ENCODE data around the gene C1orf21.
A peak's percentile ranks its signal among the peaks of the same experiment; 100 is the strongest.

The C1orf21 gene

DNA sequence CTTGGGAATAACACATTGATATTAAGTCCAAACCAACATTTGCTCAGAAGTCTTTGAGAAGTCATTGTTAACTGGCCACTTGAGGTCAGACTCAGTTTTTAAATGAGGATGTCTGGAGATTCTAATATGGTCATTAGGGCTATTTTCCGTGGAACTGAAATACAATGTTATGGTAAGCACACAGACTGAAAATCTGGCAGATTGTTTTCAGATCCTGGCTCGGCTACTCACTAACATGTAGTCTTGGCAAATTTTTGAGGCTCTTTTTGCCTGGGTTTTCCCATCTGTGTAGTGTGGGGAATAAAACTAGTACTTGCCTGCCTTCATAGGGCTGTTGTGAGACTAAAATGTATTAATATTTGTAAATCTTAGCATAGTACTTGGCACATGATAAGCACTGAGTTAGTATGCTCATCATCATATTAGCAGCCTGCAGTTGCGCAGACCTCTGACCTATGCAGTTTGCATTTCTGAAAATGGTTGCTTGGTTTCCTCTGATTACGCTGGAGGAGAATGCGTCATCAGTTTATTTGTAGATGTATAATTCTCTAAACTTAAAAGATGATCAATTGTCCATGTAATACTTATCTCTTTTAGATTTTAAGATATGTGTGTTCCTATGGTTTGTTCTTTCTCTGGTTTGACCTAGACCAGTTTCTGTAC lies 100.8 kb downstream of the C1orf21 start:
- no peak for DNase-seq

GRCh38 chr1:184489908-184490307 lies 103.1 kb downstream of the C1orf21 start:
- DNase-seq, result no peak

DNA sequence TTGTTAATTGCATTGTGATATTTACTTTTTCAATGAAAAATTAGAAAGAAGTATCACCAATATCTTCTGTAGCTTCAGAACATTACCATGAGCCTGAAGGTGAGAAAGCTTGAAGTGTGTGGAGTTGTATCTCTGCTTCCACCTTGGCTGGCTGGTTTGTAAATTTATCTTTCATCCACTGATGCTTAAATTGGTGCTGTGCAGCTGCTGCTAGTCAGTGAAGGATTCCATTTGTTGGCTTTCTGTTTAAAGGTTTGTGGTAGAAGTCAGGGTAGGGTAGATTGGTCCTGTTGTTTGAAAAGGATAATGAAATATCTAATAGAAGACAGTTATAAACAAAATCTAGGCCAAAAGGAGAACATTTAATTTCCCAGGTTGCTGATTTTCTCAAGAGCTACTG lies 105.7 kb downstream of the C1orf21 start:
- DNase-seq, result no peak

DNA sequence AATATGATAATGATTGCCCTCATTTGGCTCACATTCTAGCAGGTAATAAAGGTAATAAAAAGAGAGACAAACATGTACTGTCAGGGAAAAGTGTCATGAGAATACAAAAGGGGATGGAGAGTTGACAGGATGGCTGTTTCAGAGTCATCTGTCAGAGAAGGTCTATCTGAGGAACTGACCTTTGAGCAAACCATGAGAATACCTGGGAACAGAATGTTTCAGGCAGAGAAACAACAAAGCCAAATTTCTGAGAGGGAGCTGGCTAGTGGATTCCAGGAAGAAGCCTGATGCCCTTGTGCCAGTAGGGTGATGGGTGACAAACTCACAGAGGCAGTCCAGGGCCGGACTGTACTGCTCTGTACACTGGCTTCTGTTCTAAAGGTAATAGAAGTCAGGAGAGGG lies 107.2 kb downstream of the C1orf21 start:
- no peak for DNase-seq

DNA sequence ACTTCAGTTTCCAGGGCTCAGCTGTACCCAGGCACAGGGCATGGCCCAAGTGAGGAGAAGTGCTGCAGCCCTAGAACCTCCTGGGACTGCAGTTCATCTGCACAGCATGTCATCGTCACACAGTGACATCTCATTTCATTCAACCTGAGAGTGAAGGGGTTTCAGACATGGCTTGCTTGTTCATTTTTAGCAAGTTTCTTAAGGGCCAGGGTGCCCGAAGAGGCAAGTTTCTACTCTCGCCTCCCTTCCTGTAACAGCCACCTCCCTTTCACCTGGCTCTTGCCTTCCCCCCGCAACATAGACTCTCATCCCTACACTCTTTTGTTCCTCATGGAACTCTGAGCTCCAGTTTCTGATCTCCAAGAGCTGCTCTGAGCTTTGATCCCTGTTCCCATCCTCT lies 108.1 kb downstream of the C1orf21 start:
- DNase-seq, result no peak

DNA sequence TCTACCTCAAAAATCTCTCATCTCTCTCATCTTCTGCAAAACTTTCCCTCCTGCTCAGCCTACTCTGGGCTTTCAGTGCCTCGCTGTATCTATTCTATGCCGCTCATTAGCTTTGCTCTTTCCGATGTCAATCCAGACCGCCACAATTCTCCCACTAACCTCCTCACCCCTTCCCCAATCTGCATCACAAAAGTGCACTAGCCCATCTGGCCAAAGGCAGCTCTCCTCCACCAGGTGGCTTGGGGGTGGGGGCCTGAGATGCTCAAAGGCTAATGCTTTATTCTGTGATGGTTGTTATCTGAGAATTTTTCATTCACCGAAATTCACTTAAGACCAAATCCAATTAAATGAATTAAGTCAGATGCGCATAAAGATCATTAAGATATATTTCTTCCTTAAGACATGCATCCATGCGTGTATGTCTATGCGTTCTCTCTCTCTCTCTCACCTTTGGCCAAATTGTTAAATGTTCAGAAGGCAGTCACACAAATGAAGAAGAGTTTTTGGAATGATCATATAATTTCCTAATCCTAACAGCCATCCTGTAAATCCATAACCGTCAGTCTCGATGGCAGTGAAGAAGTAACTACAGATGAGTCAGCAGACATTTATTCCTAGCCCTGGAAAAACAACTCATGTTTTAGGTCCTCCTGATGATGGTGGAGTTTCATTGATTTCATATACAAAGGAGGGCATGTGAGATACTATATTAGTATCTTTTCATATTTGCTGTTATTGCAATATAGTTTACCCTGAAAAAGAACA lies 111.3 kb downstream of the C1orf21 start:
- no peak for DNase-seq

DNA sequence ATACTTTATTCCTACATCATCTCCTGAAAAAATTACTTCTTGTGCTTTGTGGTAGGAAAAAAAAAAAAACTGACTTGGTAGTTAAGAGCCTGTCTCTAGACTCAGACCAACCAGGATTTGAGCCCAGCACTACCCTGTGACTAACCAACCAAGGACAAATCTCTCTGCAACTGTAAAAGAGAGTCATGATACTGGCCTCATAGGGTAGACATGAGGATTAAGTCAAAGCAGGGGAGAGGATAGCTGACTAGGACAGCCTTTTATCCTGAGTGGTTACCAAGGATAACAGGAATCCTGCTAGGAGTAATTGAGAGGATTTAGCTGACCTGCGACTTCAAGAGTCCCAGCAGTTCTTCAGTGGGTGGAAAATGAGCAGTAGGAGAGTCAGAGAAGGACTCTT lies 112.8 kb downstream of the C1orf21 start:
- DNase-seq, result no peak

- DNase-seq, result no peak
Measured at GRCh38 chr1:184502161-184502560, 115.3 kb downstream of the C1orf21 start.

- no peak for DNase-seq
Measured at GRCh38 chr1:184503221-184503749, 116.5 kb downstream of the C1orf21 start.

DNA sequence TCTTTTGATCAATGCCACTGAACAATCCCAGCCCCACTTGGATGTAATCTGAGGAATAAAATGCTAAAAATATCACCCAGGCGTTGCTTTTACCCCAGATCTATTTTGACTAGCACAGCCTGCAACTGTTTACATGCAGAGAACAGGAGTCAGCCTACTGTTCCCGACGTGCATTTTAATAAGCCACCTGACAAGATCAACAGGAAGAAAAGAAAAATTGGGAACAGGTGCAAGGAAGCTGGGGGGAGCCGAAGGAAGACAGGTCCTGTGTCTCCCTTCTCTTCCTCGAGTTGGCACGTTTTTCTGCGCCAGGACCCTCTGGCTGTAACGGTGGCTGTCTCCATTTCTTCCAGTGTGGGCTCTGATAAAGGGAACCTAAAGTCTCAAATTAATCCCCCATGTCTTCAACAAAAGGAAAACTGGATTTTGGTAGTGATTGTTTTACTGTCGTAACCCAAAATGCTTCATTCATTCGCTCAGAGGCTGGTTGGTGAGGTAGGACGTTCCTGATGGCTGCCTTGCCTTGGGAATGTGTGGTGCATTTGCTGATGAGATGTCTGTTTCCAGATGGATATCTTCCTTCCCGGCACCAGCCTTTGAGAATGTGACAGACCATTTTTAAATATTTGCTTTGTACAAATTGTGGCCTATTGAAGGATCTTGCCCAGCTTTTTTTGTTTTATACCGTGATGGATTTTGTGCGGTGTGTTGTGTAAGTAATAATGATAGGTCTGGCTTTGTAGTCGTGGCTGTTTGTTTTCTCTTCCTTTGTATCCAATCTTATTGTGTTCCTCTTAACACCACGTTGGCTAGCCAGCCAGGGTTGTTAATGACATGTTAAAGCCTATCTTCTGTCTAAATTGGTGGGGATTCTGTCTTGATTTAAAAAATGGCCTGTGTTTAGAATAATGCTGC lies 117.5 kb downstream of the C1orf21 start:
- peak; percentile 52 for DNase-seq

DNA sequence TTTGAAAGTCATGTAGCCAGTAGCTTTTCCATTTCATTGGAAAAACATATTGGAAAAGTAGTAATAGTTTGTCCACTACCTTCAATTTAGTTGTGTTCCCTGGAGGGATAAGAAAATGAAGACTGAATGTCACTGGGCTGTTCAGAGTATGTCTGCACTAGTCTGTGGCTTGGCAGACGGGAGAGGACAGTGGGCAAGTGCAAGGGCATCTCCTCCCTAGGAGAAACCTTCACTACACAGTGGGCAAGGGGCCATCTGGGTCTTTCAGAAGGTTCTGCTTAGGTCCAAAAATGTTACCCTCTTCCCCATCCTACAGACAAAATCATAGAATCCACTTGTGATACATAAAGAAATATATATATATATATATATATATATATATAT lies 118.1 kb downstream of the C1orf21 start:
- DNase-seq, result no peak

- no peak for DNase-seq
Measured at GRCh38 chr1:184506481-184506880, 119.7 kb downstream of the C1orf21 start.

GRCh38 chr1:184507165-184507564 lies 120.3 kb downstream of the C1orf21 start:
- no peak for DNase-seq

DNA sequence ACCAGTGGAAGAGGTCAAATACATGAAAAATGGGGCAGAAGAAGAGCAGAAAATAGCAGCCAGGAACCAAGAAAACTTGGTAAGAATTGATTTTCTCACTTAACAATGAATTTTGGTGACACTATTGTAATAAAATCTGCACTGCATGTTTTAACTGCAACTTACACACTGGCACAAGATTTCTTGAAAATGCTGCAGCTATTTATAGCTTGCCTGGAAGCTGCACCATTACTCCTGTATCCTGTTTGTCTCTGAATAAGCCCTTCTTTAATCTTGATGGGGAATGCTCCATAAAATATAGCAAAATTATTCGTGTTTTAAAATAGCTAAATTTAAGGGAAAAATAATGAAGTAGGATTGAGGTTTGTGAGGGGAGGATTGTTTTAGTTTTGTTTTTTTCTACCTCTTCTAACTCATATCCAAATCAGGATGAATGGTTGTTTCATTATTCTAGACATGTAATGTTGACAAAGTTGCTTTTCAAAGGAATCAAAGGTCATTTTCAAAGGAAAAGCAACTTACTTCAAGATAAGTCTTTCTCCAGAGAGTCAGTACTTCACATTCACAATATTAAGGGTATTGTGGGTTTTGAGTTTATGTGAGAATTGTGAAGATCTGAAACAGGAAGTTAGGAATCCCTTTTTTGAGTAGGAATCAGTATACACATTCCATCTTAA lies 120.9 kb downstream of the C1orf21 start:
- no peak for DNase-seq

- DNase-seq, result no peak
Measured at GRCh38 chr1:184509105-184509504, 122.3 kb downstream of the C1orf21 start.

- DNase-seq, result no peak
Measured at GRCh38 chr1:184510110-184510509, 123.3 kb downstream of the C1orf21 start.

GRCh38 chr1:184512724-184513123 lies 125.9 kb downstream of the C1orf21 start:
- DNase-seq, result no peak

DNA sequence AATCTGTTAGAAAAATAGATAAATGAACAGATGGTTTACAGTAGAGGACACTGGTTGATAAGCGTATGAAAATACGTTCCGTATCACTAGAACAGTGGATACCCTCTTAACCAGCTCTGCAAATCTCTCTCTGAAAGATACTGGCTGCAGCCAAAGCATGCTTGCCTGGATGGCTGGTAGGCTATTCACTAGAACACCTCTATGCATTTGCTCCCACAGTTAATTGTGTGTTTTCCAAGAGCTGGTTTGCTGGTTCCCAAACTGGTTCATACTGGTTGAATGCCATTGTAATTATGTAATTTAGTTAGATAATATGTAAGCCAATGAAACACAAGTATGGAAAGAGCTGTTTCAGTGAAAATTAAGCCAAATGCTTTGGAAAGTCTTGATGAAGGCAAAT lies 126.6 kb downstream of the C1orf21 start:
- no peak for DNase-seq

DNA sequence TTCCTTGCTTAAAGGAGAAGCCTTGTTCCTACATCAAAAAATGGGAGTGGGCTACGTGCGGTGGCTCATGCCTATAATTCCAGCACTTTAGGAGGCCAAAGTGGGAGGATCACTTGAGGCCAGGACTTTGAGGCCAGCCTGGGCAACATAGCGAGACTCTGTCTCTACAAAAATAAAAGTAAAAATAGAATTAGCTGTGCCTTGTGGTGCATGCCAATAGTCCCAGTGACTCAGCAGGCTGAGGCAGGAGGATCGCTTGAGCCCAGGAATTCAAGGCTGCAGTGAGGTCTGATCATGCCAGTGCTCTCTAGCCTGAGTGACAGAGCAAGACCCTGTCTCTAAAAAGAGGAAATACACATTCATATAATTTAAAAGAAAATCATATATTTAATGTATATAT lies 127.1 kb downstream of the C1orf21 start:
- no peak for DNase-seq

- DNase-seq, result no peak
Measured at GRCh38 chr1:184514447-184514846, 127.6 kb downstream of the C1orf21 start.

GRCh38 chr1:184517130-184517529 lies 130.3 kb downstream of the C1orf21 start:
- no peak for DNase-seq

GRCh38 chr1:184518736-184519357 lies 132.0 kb downstream of the C1orf21 start:
- no peak for DNase-seq

Measured in NCI-H1105 treated with DMSO at 0.1 percent for 48 hours (cell line).